Central memory CD8-positive, alpha-beta T cell (primary cell): Measurements from ENCODE around the gene EBF3.

ENCODE experiments used
- ATAC-seq: fragments of 150-1000 bp; cut with Tn5 transposase; replicated peaks from 2 replicates; pipeline ENCODE4 v1.10.0; 2022; ENCODE audit warnings: mild to moderate bottlenecking, moderate FRiP score, moderate number of reproducible peaks; ENCODE audit not compliant: poor library complexity, severe bottlenecking; ENCODE audit errors: extremely low read depth
- DNase-seq, 2 donors: peaks; one replicate each; pipeline ENCODE4 v3.0.0; 2021; ENCODE audit warnings: low spot score in 2 of 2
- H3K27ac Mint-ChIP-seq: one replicate; pipeline ENCODE4 v1.8.0; 2022; ENCODE audit warnings: low read depth, mild to moderate bottlenecking, moderate library complexity, mixed read lengths
- H3K27me3 Mint-ChIP-seq: one replicate; pipeline ENCODE4 v1.8.0; 2022; ENCODE audit warnings: mixed read lengths
- H3K36me3 Mint-ChIP-seq: one replicate; pipeline ENCODE4 v1.8.0; 2022; ENCODE audit warnings: mild to moderate bottlenecking, moderate library complexity, mixed read lengths; ENCODE audit not compliant: insufficient read depth
- H3K4me1 Mint-ChIP-seq: one replicate; pipeline ENCODE4 v1.8.0; 2022; ENCODE audit warnings: mixed read lengths
- H3K4me3 Mint-ChIP-seq: one replicate; pipeline ENCODE4 v1.8.0; 2022; ENCODE audit warnings: mild to moderate bottlenecking, moderate library complexity, mixed read lengths
- H3K9me3 Mint-ChIP-seq: one replicate; pipeline ENCODE4 v1.8.0; 2022; ENCODE audit warnings: mixed read lengths

Gene EBF3

DNA sequence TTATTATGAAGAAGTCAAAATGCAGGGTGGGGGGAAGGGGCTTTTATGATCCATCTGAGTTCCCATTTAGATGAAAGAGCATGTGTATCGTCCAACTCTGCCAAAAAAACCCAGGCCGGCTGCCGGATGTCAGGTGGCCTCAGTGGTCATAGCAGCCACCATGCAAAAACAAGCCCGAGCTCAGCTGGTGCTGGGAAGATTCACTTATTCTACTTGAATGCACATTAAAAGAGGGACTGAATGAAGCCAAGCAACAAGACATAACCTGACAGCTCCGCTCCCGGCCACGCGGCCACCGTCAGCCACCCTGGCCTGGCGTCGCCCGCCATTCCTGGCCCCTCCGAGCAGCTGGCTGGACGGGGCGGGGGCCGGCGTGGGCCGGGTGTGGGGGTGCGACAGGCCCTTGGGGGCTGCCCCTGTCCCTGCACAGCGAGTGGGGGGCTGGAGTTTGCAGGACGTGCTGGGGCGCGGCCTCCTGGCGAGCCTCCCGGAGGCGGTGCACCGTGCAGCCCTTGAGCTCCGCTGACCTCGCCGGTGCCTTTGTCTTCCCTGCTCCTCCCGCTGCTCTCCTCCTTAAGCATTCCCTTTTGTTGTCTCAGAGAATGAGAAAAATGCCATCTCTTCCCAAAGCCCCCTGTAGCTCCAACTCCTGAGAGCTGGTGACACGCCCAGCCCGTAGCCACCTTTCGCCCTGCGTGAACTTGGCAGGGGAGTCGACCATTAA, 67.8 kb downstream of the EBF3 start:
- no peak for DNase-seq
- no peaks in the 10 kb centered on the region for H3K36me3 Mint-ChIP-seq
- no peak overlapping the region for H3K4me3 Mint-ChIP-seq
- no peak for ATAC-seq
- no peak overlapping the region for H3K27ac Mint-ChIP-seq
- no peaks in the 10 kb centered on the region for H3K9me3 Mint-ChIP-seq
- peaks cover 10% of the 10 kb centered on the region for H3K27me3 Mint-ChIP-seq
- no peaks in the 10 kb centered on the region for H3K4me1 Mint-ChIP-seq

DNA sequence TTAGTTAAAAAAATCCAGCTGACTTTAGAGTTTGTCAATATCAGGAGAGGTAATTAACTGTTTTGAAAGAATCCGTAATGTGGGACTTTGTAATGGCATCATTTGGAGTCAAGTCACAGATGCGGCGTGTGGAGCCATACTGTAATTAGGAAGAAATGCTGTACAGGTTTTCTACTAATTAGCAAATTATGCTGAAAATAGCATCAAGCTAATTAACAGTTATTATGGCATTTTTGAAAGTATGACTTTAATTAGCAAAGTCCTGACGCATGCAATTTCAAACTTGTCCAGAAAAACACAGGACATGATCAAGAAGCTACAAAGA, 68.3 kb downstream of the EBF3 start:
- Mint-ChIP-seq H3K27me3 (peaks cover 10% of the 10 kb centered on the region), H3K4me3 (no peak overlapping the region), H3K9me3 (no peaks in the 10 kb centered on the region), H3K27ac (no peak overlapping the region), H3K36me3 (no peaks in the 10 kb centered on the region), H3K4me1 (no peaks in the 10 kb centered on the region)
- no peak for ATAC-seq
- DNase-seq = no peak

DNA sequence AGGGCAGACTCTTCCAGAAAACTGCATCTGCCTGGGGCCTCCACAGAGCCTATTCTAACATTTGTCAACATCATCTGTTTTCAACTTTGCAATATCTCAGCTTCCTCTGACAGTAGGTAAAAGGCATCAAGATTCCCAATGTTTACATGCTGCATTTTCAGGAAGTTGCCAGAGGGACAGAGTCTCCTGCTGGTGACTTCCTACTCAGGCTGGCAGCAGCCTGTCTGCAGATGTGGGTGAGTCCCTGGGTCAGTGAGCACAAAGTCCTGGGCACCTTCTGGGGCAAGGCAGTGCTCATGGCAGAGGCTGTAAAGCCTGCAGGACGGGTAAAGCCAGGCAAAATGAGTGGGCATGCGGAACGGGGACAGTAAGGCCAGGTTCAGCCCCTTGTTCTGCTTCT, 69.4 kb downstream of the EBF3 start:
- no peak overlapping the region for H3K4me3 Mint-ChIP-seq
- peaks cover 10% of the 10 kb centered on the region for H3K27me3 Mint-ChIP-seq
- ATAC-seq = no peak
- H3K27ac Mint-ChIP-seq = no peak overlapping the region
- H3K9me3 Mint-ChIP-seq = no peaks in the 10 kb centered on the region
- H3K4me1 Mint-ChIP-seq = no peaks in the 10 kb centered on the region
- no peaks in the 10 kb centered on the region for H3K36me3 Mint-ChIP-seq
- no peak for DNase-seq

DNA sequence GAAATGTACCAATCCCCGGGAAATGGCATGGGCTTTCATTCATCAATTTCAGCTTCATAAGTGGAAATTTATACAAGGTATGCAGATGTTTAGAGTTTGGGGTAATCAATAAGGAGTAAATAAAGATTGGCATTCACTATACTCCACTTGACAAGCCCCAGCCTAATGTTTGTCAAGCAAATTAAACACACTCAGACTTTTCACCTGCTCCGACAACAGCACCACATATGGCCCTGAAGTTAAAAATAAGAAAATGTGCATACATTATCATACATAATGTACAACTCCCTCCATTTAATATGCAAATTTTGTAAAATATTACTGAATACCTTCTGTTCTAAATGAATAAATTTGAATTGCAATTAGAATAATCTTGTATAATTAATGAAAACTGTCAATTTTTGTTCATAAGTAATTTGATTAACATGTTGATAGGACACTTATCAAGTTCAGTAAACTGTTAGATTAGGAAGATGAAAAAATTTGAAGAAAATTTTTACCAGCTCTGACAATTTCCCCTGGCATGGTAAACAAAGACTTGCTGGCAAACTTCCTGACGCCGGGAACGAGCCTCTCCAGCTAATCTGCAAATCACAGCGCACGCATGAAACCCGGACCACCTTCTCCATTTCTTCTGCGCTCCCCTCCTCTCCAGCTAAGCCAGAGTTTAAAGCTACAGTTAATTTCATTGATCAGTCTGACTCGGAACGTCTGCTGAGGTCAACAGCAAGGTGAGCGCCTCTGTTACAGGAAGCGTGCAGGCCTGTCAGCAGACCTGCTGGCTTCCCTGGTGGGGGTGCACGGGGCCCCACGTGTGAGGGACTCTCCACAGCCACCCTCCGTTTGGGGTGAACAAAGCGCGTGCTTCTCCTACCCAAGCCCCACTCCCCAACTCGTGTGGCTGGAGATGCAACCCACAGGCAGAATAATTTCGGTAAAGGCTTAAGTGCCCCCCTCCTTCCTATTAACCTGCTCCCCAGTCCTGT, 70.7 kb downstream of the EBF3 start:
- DNase-seq (no peak), ATAC-seq (no peak)
- no peaks in the 10 kb centered on the region for H3K4me1 Mint-ChIP-seq
- peaks cover 9% of the 10 kb centered on the region for H3K27me3 Mint-ChIP-seq
- no peak overlapping the region for H3K4me3 Mint-ChIP-seq
- no peak overlapping the region for H3K27ac Mint-ChIP-seq
- H3K36me3 Mint-ChIP-seq = no peaks in the 10 kb centered on the region
- no peaks in the 10 kb centered on the region for H3K9me3 Mint-ChIP-seq

DNA sequence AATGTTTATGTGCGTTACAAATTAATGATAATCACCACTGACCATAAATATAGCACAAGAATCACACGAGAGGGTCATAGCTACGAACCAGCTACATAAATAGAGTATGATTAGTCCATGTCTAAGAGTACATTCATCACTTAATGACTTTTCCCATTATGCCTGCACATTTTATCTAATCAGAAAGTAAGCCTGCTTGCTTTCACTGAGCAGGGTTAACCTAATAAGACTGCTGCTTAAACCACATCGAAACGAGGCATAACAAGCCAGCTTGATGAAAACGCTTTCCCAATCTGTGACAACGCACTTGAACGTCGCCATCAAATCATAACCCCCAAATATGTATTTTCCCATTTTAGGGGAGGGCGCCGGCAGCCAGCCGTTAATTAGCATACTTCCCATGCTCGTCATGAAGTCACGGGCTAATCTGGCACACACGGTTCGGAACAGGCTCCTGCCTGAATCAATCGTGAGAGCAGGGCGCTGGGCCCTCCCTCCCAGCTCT, 71.5 kb downstream of the EBF3 start:
- Mint-ChIP-seq H3K36me3 (no peaks in the 10 kb centered on the region), H3K4me1 (no peaks in the 10 kb centered on the region), H3K9me3 (no peaks in the 10 kb centered on the region), H3K4me3 (no peak overlapping the region), H3K27ac (no peak overlapping the region), H3K27me3 (peaks cover 2% of the 10 kb centered on the region)
- DNase-seq (no peak), ATAC-seq (no peak)

DNA sequence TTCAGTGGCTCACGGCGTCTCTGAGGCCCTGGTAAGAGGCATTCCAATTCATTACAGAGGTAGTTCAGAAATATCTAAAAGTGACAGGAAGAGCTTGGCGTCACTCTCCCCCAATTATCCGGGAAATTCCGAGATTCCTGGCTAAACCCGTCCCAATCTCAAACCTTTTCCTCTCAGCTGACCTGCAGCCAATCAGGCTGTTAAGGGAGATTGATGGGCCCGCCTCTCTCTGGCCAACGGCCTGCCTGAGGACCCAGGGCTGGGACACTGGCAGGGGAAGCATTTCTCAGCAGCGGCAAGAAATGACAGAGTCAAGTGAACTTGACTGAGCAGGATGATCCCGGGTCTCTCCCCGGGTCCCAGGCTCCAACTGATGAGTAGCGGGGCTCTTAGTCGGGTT, 72.3 kb downstream of the EBF3 start:
- Mint-ChIP-seq H3K4me1 (no peaks in the 10 kb centered on the region), H3K36me3 (no peaks in the 10 kb centered on the region), H3K27me3 (no peaks in the 10 kb centered on the region), H3K9me3 (no peaks in the 10 kb centered on the region), H3K27ac (no peak overlapping the region), H3K4me3 (no peak overlapping the region)
- DNase-seq = no peak
- no peak for ATAC-seq

DNA sequence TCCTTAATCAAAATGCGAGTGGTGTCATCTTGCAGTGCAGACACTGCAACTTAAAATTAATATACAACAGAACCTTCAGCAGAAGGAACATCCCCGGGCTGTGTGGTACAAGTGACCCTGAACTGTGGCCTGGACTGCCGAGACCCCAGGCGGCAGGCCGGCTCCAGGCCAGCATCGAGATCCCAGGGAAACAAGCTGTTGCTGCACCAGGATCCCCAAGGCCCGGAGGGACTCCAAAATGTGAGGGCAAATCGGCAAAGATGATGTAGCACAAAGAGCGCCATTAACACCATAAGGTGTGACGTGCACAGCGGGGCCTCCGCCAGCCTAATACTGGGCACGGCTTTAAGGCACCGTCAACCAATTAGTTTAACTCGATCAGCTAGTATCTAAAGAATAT, 73.9 kb downstream of the EBF3 start:
- Mint-ChIP-seq H3K4me1 (no peaks in the 10 kb centered on the region), H3K4me3 (no peak overlapping the region), H3K27ac (no peak overlapping the region), H3K36me3 (no peaks in the 10 kb centered on the region), H3K9me3 (no peaks in the 10 kb centered on the region), H3K27me3 (no peaks in the 10 kb centered on the region)
- no peak for ATAC-seq
- no peak for DNase-seq

DNA sequence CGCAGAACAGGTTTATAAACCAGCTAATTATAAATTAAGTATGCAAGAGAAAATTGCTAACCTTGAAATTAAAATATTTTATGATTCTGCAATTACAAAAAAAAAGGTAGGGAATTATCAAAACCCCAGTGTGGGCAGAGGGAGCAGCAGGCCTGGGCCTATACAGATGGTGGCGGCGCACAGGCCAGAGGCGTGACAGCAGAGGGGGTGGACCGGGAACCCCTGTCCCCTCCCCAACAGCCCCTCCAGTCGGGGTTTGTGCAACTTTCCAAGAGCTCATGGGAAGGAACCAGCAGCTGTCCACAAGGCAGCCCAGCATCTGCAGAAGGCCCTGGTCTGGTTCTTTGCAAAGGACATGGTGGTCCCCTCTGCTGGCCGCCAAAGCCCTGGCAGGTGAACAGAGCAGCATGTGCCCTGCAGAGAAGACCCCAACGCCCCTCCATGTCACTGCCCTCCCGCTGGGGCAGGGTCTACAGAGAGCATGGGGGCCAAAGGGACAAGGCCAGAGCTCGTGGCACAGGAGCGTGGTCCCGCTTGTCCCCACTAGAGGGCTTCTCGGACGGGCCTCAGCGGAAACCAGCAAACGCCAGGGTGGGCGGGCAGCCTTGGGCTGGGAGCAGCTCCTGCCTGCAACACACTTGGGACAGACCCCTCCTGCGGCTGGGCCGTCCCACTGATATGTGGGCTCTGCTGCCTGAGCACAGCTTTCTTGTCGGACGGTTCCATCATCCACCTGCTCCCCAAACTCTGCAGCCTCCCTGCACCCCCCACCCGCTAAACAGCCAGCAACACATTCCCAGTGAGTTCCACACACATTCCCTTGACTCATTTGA, 75.1 kb downstream of the EBF3 start:
- H3K36me3 Mint-ChIP-seq = no peaks in the 10 kb centered on the region
- H3K9me3 Mint-ChIP-seq = no peaks in the 10 kb centered on the region
- no peak for ATAC-seq
- H3K4me3 Mint-ChIP-seq = no peak overlapping the region
- no peak for DNase-seq
- no peak overlapping the region for H3K27ac Mint-ChIP-seq
- H3K4me1 Mint-ChIP-seq = no peaks in the 10 kb centered on the region
- no peaks in the 10 kb centered on the region for H3K27me3 Mint-ChIP-seq

DNA sequence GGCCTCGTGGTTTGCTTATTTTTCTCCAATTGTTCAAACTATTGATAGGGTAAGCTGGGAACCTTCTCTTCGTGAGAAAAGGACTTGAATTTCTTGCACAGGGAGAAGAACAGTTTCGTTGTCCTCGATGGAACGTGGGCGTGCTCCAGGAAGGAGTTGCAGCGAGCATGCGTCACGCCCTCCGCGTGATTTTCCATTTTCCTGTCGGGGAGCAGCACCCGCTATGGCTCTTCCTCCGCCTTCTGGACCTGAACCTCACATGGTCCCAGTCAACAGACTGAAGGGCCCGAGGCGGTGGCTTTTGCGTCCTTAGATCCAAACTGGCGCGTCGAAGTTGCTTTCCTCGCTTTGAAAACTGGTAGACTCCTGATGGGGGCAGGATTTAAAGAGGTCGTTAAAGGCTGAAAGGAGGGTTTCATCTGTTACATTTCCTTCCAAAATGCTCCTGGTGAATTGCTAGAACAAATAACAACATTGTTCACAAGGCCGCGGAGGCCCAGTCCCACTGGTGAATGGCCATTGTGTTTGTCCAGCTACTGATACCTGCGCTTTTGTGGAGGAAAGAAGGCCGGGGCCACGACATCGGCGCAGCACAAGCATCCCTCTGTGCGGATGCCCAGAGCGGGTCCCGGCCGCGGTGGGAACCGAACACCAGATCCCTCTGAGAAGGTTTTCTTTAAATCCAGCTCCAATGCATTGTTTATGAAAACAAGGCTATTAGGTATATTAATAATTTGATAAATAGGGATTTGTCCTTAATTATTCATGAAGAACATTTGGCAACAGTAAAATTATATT, 75.9 kb downstream of the EBF3 start:
- no peaks in the 10 kb centered on the region for H3K36me3 Mint-ChIP-seq
- ATAC-seq = no peak
- H3K27me3 Mint-ChIP-seq = no peaks in the 10 kb centered on the region
- no peak for DNase-seq
- no peaks in the 10 kb centered on the region for H3K4me1 Mint-ChIP-seq
- H3K27ac Mint-ChIP-seq = no peak overlapping the region
- H3K4me3 Mint-ChIP-seq = no peak overlapping the region
- H3K9me3 Mint-ChIP-seq = no peaks in the 10 kb centered on the region

DNA sequence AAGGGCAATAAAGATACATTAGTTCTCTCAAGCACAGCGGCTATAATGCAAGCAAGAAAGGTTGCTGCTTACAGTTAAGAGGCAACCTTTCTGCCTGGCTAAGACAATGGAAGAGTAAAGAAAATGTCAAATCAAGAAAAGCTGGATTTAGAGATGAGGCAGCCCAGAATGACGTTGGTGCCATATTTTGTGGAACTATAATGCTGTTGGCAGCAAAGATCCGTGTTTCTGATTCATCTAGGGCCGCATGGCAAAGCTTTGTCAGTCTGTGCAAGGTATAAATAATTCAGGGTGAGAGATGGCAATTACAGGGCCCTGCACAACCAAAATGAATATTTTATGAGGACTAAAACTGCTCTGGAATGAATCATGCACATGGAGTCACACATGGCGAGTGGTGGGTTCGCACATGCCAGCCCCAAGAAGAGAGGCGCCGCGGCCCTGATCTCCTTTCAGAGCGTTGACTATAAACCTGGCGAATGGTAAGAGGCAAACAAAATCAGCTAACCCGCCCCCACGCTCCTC, 76.6 kb downstream of the EBF3 start:
- H3K27ac Mint-ChIP-seq = no peak overlapping the region
- H3K36me3 Mint-ChIP-seq = no peaks in the 10 kb centered on the region
- H3K9me3 Mint-ChIP-seq = no peaks in the 10 kb centered on the region
- no peak overlapping the region for H3K4me3 Mint-ChIP-seq
- no peaks in the 10 kb centered on the region for H3K4me1 Mint-ChIP-seq
- DNase-seq = no peak
- no peaks in the 10 kb centered on the region for H3K27me3 Mint-ChIP-seq
- ATAC-seq = no peak

DNA sequence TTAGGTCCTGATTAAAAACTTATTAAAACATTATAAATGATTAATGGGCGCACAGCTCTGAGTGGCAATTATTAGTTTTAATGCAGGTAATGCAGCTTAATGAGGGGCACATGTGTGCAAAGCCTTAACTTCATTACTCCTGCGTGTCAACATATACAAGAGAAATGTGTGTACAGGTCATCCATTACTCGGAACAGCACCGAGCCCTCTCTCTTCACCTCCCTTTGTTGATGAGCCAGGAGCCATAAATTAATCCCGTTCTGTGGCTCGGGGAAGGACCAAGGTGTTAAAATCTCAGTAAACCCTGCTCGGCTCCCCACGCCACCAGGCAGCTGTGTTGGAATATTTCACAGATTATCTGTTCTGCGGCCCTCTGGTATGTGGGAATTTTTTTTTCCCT, 77.8 kb downstream of the EBF3 start:
- no peaks in the 10 kb centered on the region for H3K9me3 Mint-ChIP-seq
- no peak overlapping the region for H3K27ac Mint-ChIP-seq
- H3K4me3 Mint-ChIP-seq = no peak overlapping the region

DNA sequence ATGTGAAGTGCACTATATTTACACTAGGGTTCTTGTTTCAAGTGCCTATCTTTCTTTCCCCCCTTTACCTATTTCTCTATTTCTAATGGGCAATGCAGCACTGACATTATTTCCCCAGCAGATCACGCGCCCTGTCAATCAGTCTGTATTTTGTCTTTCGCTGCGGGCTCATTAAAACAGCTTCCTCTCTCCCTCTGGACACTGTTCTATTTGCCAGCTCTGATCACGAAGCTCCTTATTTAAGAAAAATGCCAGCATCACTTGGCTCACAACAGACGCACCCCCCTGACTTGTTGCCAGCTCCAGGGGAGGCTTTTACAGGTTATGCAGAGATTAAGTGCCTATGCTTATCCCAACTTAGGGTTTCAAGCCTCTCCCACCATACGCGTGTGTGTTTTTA, 78.5 kb downstream of the EBF3 start:
- DNase-seq (no peak), ATAC-seq (no peak)
- Mint-ChIP-seq H3K27ac (no peak overlapping the region), H3K27me3 (no peaks in the 10 kb centered on the region), H3K4me3 (no peak overlapping the region), H3K4me1 (no peaks in the 10 kb centered on the region), H3K9me3 (no peaks in the 10 kb centered on the region), H3K36me3 (no peaks in the 10 kb centered on the region)

More for the DNA sequence above, 77.8 kb downstream of the EBF3 start:
- Mint-ChIP-seq H3K27me3 (no peaks in the 10 kb centered on the region), H3K36me3 (no peaks in the 10 kb centered on the region), H3K4me1 (no peaks in the 10 kb centered on the region)
- DNase-seq (no peak), ATAC-seq (no peak)
